ENCODE data around the gene NCOA3.

NCOA3 gene

GRCh38 chr20:47464380-47465101 lies 37.1 kb upstream of the NCOA3 start:
- ATAC-seq (no peak), DNase-seq (no peak)
- no peaks in the 10 kb centered on the region for H3K27me3 Mint-ChIP-seq
- no peak overlapping the region for H3K4me3 Mint-ChIP-seq
- no peak overlapping the region for H3K27ac Mint-ChIP-seq
- peaks cover 20% of the 10 kb centered on the region for H3K4me1 Mint-ChIP-seq
- no peaks in the 10 kb centered on the region for H3K9me3 Mint-ChIP-seq

GRCh38 chr20:47465335-47466090 lies 36.2 kb upstream of the NCOA3 start:
- no peak overlapping the region for H3K27ac Mint-ChIP-seq
- H3K9me3 Mint-ChIP-seq = no peaks in the 10 kb centered on the region
- peaks cover 22% of the 10 kb centered on the region for H3K4me1 Mint-ChIP-seq
- DNase-seq = no peak
- no peak for ATAC-seq
- no peak overlapping the region for H3K4me3 Mint-ChIP-seq
- H3K27me3 Mint-ChIP-seq = no peaks in the 10 kb centered on the region

- no peak overlapping the region for H3K4me3 Mint-ChIP-seq
- ATAC-seq = no peak
- no peak overlapping the region for H3K27ac Mint-ChIP-seq
- DNase-seq = no peak
- H3K4me1 Mint-ChIP-seq = peaks cover 22% of the 10 kb centered on the region
- H3K9me3 Mint-ChIP-seq = no peaks in the 10 kb centered on the region
- H3K27me3 Mint-ChIP-seq = no peaks in the 10 kb centered on the region
Observed at GRCh38 chr20:47466213-47466612, 35.5 kb upstream of the NCOA3 start.

- no peaks in the 10 kb centered on the region for H3K9me3 Mint-ChIP-seq
- no peak overlapping the region for H3K27ac Mint-ChIP-seq
- DNase-seq = no peak
- ATAC-seq = no peak
- no peaks in the 10 kb centered on the region for H3K27me3 Mint-ChIP-seq
- H3K4me3 Mint-ChIP-seq = no peak overlapping the region
- peaks cover 22% of the 10 kb centered on the region for H3K4me1 Mint-ChIP-seq
Observed at GRCh38 chr20:47466704-47467459, 34.8 kb upstream of the NCOA3 start.

- H3K27me3 Mint-ChIP-seq = no peaks in the 10 kb centered on the region
- no peak for ATAC-seq
- DNase-seq = no peak
- H3K9me3 Mint-ChIP-seq = no peaks in the 10 kb centered on the region
- no peak overlapping the region for H3K4me3 Mint-ChIP-seq
- peaks cover 27% of the 10 kb centered on the region for H3K4me1 Mint-ChIP-seq
- H3K27ac Mint-ChIP-seq = no peak overlapping the region
Observed at GRCh38 chr20:47468290-47469050, 33.2 kb upstream of the NCOA3 start.

GRCh38 chr20:47475419-47476044 lies 26.2 kb upstream of the NCOA3 start:
- Mint-ChIP-seq H3K4me1 (peaks cover 30% of the 10 kb centered on the region), H3K27ac (no peak overlapping the region), H3K4me3 (no peak overlapping the region), H3K9me3 (no peaks in the 10 kb centered on the region), H3K27me3 (no peaks in the 10 kb centered on the region)
- ATAC-seq (no peak), DNase-seq (no peak)

- H3K27ac Mint-ChIP-seq = no peak overlapping the region
- peaks cover 38% of the 10 kb centered on the region for H3K4me1 Mint-ChIP-seq
- DNase-seq (no peak), ATAC-seq (no peak)
- no peaks in the 10 kb centered on the region for H3K9me3 Mint-ChIP-seq
- no peak overlapping the region for H3K4me3 Mint-ChIP-seq
- no peaks in the 10 kb centered on the region for H3K27me3 Mint-ChIP-seq
Observed at GRCh38 chr20:47476452-47476851, 25.2 kb upstream of the NCOA3 start.

GRCh38 chr20:47479093-47479492 lies 22.6 kb upstream of the NCOA3 start:
- Mint-ChIP-seq H3K27ac (peak overlapping the region in 1 of 2 donors; percentile 20), H3K4me1 (peaks cover 31% of the 10 kb centered on the region), H3K9me3 (no peaks in the 10 kb centered on the region), H3K4me3 (no peak overlapping the region), H3K27me3 (no peaks in the 10 kb centered on the region)
- DNase-seq (no peak), ATAC-seq (no peak)

- Mint-ChIP-seq H3K4me3 (no peak overlapping the region), H3K9me3 (no peaks in the 10 kb centered on the region), H3K27ac (peak overlapping the region in 1 of 2 donors; percentile 20), H3K4me1 (peaks cover 28% of the 10 kb centered on the region), H3K27me3 (no peaks in the 10 kb centered on the region)
- ATAC-seq (no peak), DNase-seq (no peak)
Observed at GRCh38 chr20:47479506-47479905, 22.2 kb upstream of the NCOA3 start.

GRCh38 chr20:47480239-47480638 lies 21.4 kb upstream of the NCOA3 start:
- Mint-ChIP-seq H3K27me3 (no peaks in the 10 kb centered on the region), H3K27ac (no peak overlapping the region), H3K9me3 (no peaks in the 10 kb centered on the region), H3K4me1 (peaks cover 34% of the 10 kb centered on the region), H3K4me3 (no peak overlapping the region)
- ATAC-seq (no peak), DNase-seq (no peak)

- Mint-ChIP-seq H3K27ac (no peak overlapping the region), H3K9me3 (no peaks in the 10 kb centered on the region), H3K4me3 (no peak overlapping the region), H3K27me3 (no peaks in the 10 kb centered on the region), H3K4me1 (peaks cover 38% of the 10 kb centered on the region)
- DNase-seq (no peak), ATAC-seq (no peak)
Observed at GRCh38 chr20:47480705-47481104, 21.0 kb upstream of the NCOA3 start.

GRCh38 chr20:47481330-47482216 lies 20.1 kb upstream of the NCOA3 start:
- Mint-ChIP-seq H3K4me3 (no peak overlapping the region), H3K4me1 (peaks cover 47% of the 10 kb centered on the region), H3K27ac (no peak overlapping the region), H3K27me3 (no peaks in the 10 kb centered on the region), H3K9me3 (no peaks in the 10 kb centered on the region)
- ATAC-seq = no peak
- no peak for DNase-seq

- H3K27ac Mint-ChIP-seq = no peak overlapping the region
- no peaks in the 10 kb centered on the region for H3K27me3 Mint-ChIP-seq
- H3K4me1 Mint-ChIP-seq = peaks cover 58% of the 10 kb centered on the region
- no peaks in the 10 kb centered on the region for H3K9me3 Mint-ChIP-seq
- no peak overlapping the region for H3K4me3 Mint-ChIP-seq
- DNase-seq (no peak), ATAC-seq (no peak)
Observed at GRCh38 chr20:47482705-47483104, 19.0 kb upstream of the NCOA3 start.

GRCh38 chr20:47484303-47484702 lies 17.4 kb upstream of the NCOA3 start:
- Mint-ChIP-seq H3K4me1 (peaks cover 67% of the 10 kb centered on the region), H3K27ac (no peak overlapping the region), H3K27me3 (no peaks in the 10 kb centered on the region), H3K9me3 (no peaks in the 10 kb centered on the region), H3K4me3 (no peak overlapping the region)
- DNase-seq = no peak
- no peak for ATAC-seq
